Measurements from ENCODE around the gene KRT73. TPM values are rescaled to one million over a fixed set of nuclear protein-coding genes. Genes with fewer than 3 reads are reported as not detected.

Gene KRT73
- total RNA-seq, 1 donor from 2014 or later = not detected

GRCh38 chr12:52641468-52641867, 23.1 kb upstream of the KRT73 start:
- no peaks in the 10 kb centered on the region for H3K36me3 Mint-ChIP-seq
- no peaks in the 10 kb centered on the region for H3K9me3 Mint-ChIP-seq
- no peak overlapping the region for H3K27ac Mint-ChIP-seq
- DNase-seq (ENCODE audit: extremely low spot score, unreplicated experiment) = no peak
- peaks cover 53% of the 10 kb centered on the region for H3K27me3 Mint-ChIP-seq
- peaks cover 8% of the 10 kb centered on the region for H3K4me1 Mint-ChIP-seq (ENCODE audit: unreplicated experiment)
- no peak overlapping the region for H3K4me3 Mint-ChIP-seq
- no peak for TF ChIP-seq CTCF (conservative IDR thresholded peaks at IDR 0.05)

GRCh38 chr12:52637299-52637698, 18.9 kb upstream of the KRT73 start:
- H3K27ac Mint-ChIP-seq = no peak overlapping the region
- TF ChIP-seq CTCF (conservative IDR thresholded peaks at IDR 0.05) = no peak
- no peaks in the 10 kb centered on the region for H3K9me3 Mint-ChIP-seq
- H3K27me3 Mint-ChIP-seq = peaks cover 38% of the 10 kb centered on the region
- peaks cover 3% of the 10 kb centered on the region for H3K4me1 Mint-ChIP-seq (ENCODE audit: unreplicated experiment)
- no peaks in the 10 kb centered on the region for H3K36me3 Mint-ChIP-seq
- peak; percentile 16 for DNase-seq (ENCODE audit: extremely low spot score, unreplicated experiment)
- no peak overlapping the region for H3K4me3 Mint-ChIP-seq

GRCh38 chr12:52636592-52637258, 18.4 kb upstream of the KRT73 start:
- Mint-ChIP-seq H3K36me3 (no peaks in the 10 kb centered on the region), H3K4me1 (ENCODE audit: unreplicated experiment) (peaks cover 3% of the 10 kb centered on the region), H3K4me3 (no peak overlapping the region), H3K9me3 (no peaks in the 10 kb centered on the region), H3K27me3 (peaks cover 34% of the 10 kb centered on the region), H3K27ac (no peak overlapping the region)
- TF ChIP-seq CTCF (conservative IDR thresholded peaks at IDR 0.05) = no peak
- peak; percentile 27 for DNase-seq (ENCODE audit: extremely low spot score, unreplicated experiment)

- no peak overlapping the region for H3K4me3 Mint-ChIP-seq
- no peak for TF ChIP-seq CTCF (conservative IDR thresholded peaks at IDR 0.05)
- H3K27me3 Mint-ChIP-seq = peaks cover 31% of the 10 kb centered on the region
- H3K9me3 Mint-ChIP-seq = no peaks in the 10 kb centered on the region
- no peak overlapping the region for H3K27ac Mint-ChIP-seq
- DNase-seq (ENCODE audit: extremely low spot score, unreplicated experiment) = no peak
- H3K36me3 Mint-ChIP-seq = no peaks in the 10 kb centered on the region
- H3K4me1 Mint-ChIP-seq (ENCODE audit: unreplicated experiment) = peaks cover 3% of the 10 kb centered on the region
Observed at GRCh38 chr12:52636189-52636588, 17.8 kb upstream of the KRT73 start.

- Mint-ChIP-seq H3K36me3 (no peaks in the 10 kb centered on the region), H3K27ac (no peak overlapping the region), H3K9me3 (no peaks in the 10 kb centered on the region), H3K4me3 (no peak overlapping the region), H3K4me1 (ENCODE audit: unreplicated experiment) (peaks cover 3% of the 10 kb centered on the region), H3K27me3 (peaks cover 32% of the 10 kb centered on the region)
- peak; percentile 49 for DNase-seq (ENCODE audit: extremely low spot score, unreplicated experiment)
- TF ChIP-seq CTCF (conservative IDR thresholded peaks at IDR 0.05) = no peak
Observed at GRCh38 chr12:52634266-52635056, 16.1 kb upstream of the KRT73 start.

Measured in type B pancreatic cell (in vitro differentiated cells).